ENCODE data around the gene SLC3A2. TPM values are rescaled to one million over a fixed set of nuclear protein-coding genes. Genes with fewer than 3 reads are reported as not detected.
A peak's percentile ranks its signal among the peaks of the same experiment; 100 is the strongest.

Gene SLC3A2
- total RNA-seq, 1 experiment from 2014 or later, result 290 TPM

GRCh38 chr11:62876712-62877111 lies 4.0 kb upstream of the SLC3A2 start:
- Histone ChIP-seq H3K23me2 (ENCODE audit: insufficient read length, low read depth, low read length, poor library complexity, severe bottlenecking) (peaks cover 11% of the 10 kb centered on the region), H3K14ac (ENCODE audit: insufficient read depth, low read length) (no peak overlapping the region), H3K9ac (ENCODE audit: extremely low read depth, insufficient read length, low read length) (no peak overlapping the region), H2AK5ac (ENCODE audit: insufficient read length, low read length) (no peak overlapping the region), H3K4ac (ENCODE audit: low read depth, low read length) (no peak overlapping the region), H3K27me3 (ENCODE audit: insufficient read depth, low read length) (no peaks in the 10 kb centered on the region), H2BK20ac (ENCODE audit: low read depth, low read length, poor library complexity, severe bottlenecking) (no peak overlapping the region), H4K91ac (ENCODE audit: insufficient read length, low read depth, low read length) (no peak overlapping the region), H3K9me3 (ENCODE audit: control insufficient read depth, low read depth, low read length) (no peaks in the 10 kb centered on the region), H3K79me2 (ENCODE audit: insufficient read depth, low read length) (peaks cover 6% of the 10 kb centered on the region; the same call in 1 of the 2 replicates), H3T11ph (ENCODE audit: low read length) (no peak overlapping the region), H3K4me1 (ENCODE audit: insufficient read depth, low read length) (no peaks in the 10 kb centered on the region; the same call in 1 of the 2 replicates), H3K4me2 (ENCODE audit: insufficient read depth, insufficient read length, low read length) (no peak overlapping the region), H2AFZ (ENCODE audit: low read length) (no peak overlapping the region), H2BK12ac (ENCODE audit: insufficient read length, low read depth, low read length) (no peak overlapping the region), H2BK15ac (ENCODE audit: low read depth, low read length) (no peak overlapping the region), H2BK5ac (ENCODE audit: insufficient read length, low read length) (no peak overlapping the region), H3K27ac (ENCODE audit: insufficient read length, low read depth, low read length) (no peak overlapping the region), H2BK120ac (ENCODE audit: low read depth, low read length, poor library complexity, severe bottlenecking) (no peak overlapping the region), H4K5ac (ENCODE audit: insufficient read length, low read depth, low read length) (no peak overlapping the region), H3K56ac (ENCODE audit: insufficient read length, low read depth, low read length) (no peak overlapping the region), H3K23ac (ENCODE audit: insufficient read length, low read depth, low read length) (no peak overlapping the region), H3K18ac (ENCODE audit: insufficient read length, low read depth, low read length) (no peak overlapping the region), H4K20me1 (ENCODE audit: control insufficient read depth, insufficient read depth, insufficient read length) (no peaks in the 10 kb centered on the region), H4K8ac (replicated peaks; ENCODE audit: insufficient read length, low read depth, low read length) (no peak overlapping the region), H3K79me1 (ENCODE audit: insufficient read depth, low read depth, low read length, poor library complexity, severe bottlenecking) (peaks cover 8% of the 10 kb centered on the region)
- Mint-ChIP-seq H3K4me3 (no peak overlapping the region), H3K27ac (peak overlapping the region in 1 of 3 experiments; percentile 56; a peak in 2 of 7 replicates), H3K9me3 (peaks cover 2 to 3% of the 10 kb centered on the region in 2 experiments; a peak in 3 of 5 replicates), H3K36me3 (ENCODE audit: insufficient read depth in 1 of 3, low read depth in 3 of 3) (peaks cover 34 to 80% (median 54%) of the 10 kb centered on the region in 3 experiments), H3K4me1 (peaks cover 14 to 21% of the 10 kb centered on the region in 2 experiments), H3K27me3 (ENCODE audit: low read depth) (peaks cover 5% of the 10 kb centered on the region)
- TF ChIP-seq, protein P1, sequence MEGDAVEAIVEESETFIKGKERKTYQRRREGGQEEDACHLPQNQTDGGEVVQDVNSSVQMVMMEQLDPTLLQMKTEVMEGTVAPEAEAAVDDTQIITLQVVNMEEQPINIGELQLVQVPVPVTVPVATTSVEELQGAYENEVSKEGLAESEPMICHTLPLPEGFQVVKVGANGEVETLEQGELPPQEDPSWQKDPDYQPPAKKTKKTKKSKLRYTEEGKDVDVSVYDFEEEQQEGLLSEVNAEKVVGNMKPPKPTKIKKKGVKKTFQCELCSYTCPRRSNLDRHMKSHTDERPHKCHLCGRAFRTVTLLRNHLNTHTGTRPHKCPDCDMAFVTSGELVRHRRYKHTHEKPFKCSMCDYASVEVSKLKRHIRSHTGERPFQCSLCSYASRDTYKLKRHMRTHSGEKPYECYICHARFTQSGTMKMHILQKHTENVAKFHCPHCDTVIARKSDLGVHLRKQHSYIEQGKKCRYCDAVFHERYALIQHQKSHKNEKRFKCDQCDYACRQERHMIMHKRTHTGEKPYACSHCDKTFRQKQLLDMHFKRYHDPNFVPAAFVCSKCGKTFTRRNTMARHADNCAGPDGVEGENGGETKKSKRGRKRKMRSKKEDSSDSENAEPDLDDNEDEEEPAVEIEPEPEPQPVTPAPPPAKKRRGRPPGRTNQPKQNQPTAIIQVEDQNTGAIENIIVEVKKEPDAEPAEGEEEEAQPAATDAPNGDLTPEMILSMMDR (conservative IDR thresholded peaks at IDR 0.05), result no peak
- DNase-seq, result no peak
- no CpG with 5 or more reads among the region's 6 CpGs for WGBS (ENCODE audit: extremely low coverage, insufficient read length, low lambda C conversion rate)

All from H9 (cell line).